ENCODE measurements around the gene IRX3. TPM values are rescaled to one million over a fixed set of nuclear protein-coding genes. Genes with fewer than 3 reads are reported as not detected.

The IRX3 gene
- 0.88 and 1.0 TPM in 2 replicates for total RNA-seq

- no peak for DNase-seq
Observed at GRCh38 chr16:54286366-54287130, at the start of gene IRX3. Gene IRX3, minus strand, starts transcription at chr16:54286787. Its CDS starts 737 bp downstream, at chr16:54286050.

DNA sequence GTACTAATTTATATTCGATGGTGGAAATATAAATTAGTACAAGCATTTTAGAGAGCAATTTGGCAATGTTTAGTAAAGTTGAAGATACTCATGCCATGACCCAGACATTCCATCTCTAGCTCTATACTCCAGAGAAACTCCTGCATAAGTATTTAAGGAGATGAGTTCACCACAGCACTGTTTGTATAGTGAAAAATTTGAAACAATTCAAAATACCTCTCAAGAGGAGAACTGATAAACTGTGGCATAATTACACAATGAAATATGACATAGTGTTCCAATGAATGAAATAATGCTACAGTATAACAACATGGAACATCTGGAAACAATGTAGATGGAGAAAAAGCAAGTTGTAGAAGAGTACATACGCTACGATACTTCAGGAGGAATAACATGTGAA is 48.6 kb upstream of the IRX3 start:
- no peak for DNase-seq

- DNase-seq: no peak
Observed at GRCh38 chr16:54334208-54334607, 47.6 kb upstream of the IRX3 start.

DNA sequence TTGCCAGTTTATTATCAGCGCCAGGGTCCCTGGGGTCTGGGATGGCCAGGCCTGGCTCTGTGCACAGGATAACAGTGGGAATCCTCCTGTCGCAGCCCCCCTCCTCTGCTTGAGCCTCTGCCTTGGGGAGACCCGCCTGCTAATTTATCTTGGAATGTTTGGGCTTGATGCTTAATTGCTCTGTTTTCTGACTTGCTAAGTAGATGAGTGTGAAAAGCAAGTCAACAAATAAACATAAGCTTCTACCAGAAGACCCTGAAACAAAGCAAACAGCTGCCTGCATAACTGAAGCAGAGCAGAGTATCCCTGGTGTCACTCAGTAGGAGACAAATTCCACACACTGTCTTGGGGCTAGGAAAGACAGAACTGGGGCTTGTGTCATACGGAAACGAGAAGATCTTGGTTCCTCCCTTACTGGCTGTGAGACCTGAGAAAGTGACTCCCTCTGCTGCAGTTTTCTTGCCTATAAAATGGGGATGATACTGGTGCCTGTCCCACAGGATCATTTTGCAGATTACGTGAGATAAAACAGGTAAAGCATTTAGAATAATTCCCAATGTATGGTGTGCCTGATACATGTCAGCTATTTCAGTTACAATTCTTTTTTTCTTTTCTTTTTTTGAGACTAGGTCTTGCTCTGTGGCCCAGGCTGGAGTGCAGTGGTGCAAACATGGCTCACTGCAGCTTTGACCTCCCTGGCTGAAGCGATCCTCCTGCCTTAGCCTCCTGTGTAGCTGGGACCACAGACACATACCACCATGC is 44.8 kb upstream of the IRX3 start:
- no peak for DNase-seq

DNA sequence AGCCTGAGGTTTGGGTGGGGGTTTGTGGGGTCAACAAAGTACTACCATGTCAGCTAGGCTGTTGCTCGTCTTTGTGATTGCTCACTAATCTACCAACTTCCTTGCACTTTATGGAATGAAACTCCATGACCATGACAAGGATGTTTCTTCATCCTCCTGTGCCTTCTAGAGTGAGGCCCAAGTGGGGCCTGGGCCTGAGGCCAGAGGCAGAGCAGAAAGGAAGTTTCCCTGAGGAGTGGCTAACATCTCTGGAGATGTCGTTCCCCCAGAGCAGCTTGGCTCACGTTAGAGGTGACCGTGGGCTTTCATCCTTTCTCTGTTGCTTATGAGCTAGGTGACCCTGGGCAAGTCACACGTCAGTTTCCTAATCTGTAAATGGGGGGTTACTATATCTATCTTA is 41.0 kb upstream of the IRX3 start:
- DNase-seq: no peak

DNA sequence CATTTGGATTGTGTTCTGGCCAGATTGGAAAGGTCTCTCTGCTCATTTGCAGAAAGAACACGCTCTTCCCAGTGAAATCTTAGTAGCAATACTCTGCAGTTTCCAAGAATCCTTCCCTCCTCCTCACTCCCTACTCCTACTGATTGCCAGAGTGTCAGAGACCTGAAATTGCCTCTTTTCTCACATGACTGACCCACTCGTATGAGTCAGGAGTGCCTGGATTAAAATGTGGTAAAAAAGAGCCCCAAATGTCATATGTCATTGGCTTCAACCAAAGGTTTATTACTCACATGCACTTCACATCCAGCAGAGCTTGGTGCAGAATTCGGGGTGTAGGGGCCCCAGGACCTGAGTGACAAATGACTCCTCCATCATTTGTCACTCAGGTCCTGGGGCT is 39.7 kb upstream of the IRX3 start:
- DNase-seq: no peak

GRCh38 chr16:54325616-54326265 is 39.2 kb upstream of the IRX3 start:
- no peak for DNase-seq

GRCh38 chr16:54324716-54325115 is 38.1 kb upstream of the IRX3 start:
- no peak for DNase-seq

GRCh38 chr16:54320697-54321340 is 34.2 kb upstream of the IRX3 start:
- no peak for DNase-seq

- DNase-seq: no peak
Observed at GRCh38 chr16:54318941-54319340, 32.4 kb upstream of the IRX3 start.

DNA sequence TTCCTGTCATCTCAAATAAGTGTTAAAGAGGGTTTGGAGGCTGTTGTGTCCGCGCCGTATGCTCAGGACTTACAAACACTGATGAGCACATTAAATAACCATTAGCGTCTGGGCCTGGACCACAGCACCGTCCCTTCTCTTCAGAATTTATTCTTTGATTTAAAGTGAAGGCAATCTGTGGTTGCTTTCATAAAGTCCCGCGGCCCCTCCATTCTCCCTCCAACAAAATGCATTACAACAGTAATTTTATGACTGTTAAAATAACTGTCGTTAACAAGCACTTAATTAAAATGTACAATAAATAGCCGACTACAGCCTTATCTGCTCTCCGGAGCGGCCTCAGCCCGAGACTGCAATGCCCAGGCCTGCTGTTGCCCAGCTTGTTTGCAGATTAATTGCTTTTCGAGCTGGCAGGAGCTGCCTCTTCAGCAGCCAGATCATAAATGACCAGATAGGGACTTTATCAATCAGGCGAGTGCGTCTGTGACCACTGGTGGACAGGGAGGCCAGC is 30.6 kb upstream of the IRX3 start:
- no peak for DNase-seq

GRCh38 chr16:54316095-54316889 is 29.7 kb upstream of the IRX3 start:
- no peak for DNase-seq

DNA sequence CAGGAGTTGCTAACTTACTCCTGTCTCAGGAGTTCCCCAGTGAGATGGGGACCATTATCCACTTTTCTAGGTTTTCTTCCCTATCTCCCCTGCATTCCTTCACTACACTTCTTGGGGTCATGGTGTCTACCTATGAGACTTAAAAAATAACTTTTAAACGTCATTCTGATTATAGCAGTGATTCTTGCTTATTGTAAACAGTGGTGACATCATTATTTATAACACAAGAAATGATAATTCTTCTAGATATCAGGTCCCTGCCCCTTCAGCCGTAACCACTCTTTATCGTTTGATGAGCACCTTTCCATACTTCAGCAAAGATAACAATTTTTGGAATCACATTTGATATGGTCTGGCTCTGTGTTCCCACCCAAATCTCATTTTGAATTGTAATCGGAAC is 27.2 kb upstream of the IRX3 start:
- DNase-seq: no peak

GRCh38 chr16:54312502-54312991 is 26.0 kb upstream of the IRX3 start:
- no peak for DNase-seq

DNA sequence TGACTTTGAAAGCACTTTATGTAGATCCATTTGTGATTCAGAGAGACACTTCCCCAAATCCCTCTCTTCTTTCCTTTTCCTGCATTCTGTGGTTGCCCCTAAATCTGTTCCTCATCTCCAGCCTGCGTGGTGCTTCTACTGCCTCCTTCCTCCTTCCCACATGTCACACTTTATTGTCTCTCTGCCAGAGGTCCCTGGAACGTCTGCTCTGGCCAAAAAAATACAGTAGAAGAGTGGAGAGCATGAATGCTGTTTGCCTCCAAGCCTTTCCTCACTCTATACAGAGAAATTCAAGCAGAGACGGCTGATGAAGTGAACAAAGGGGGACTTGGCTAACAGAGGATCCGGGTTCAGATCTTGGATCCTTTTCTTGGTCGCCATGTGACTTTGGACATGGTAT is 22.8 kb upstream of the IRX3 start:
- DNase-seq: no peak

DNA sequence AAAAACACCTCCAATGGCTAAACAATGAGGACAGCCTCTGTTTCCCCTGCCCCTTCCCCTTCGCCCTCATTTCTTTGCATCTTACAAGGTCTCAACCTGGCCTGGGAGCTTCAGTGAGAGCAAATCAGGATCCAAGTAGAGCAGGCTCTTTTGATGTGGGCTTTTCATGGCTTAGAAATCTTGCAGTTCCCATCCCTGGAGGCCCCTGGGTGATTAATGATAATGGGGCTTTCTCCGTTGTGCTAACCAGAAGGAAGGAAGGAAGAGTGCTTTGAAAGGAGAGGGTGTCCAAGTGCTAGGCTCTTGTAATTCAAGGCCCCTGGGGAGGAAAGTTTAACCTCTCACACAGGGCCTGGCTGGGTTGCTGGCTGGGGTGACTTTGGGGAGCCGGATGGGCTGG is 18.5 kb upstream of the IRX3 start:
- DNase-seq: no peak

DNA sequence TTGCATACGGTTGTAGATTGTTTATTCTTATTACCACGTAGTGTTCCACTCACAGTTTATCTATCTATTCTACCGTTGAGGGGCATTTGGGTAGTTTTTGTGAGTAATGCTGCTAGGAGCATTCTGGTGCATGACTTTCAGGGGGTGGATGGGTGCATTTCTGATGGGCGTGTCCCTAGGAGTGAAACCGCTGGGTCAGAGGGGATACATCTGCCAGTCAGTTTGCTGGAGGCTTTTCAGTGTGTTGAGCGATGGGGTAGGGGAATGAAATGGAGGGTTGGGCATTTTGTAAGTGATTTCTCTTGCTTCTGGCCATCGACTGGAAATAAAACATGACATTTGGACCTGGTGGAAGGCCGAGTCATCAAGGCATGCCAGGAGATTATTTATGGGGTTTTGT is 17.0 kb upstream of the IRX3 start:
- DNase-seq: no peak

DNA sequence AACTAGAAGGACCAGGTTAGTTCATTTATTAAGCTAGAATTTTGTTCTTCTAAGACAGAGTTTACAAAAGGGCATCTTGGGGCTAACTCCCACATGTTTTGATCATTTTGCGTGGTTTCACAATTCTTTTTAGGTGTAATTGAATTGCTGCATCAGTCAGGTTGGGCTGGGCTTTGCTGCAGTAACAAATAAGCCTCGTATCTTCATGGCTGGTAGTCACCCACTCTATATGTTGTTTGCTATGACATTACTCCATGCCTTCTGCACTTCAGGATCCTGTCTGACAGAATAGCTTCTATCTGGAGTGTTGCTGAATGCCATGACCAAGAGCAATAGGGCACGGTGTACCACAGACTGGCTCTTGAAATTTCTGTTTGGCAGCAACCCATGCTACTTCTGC is 10.6 kb upstream of the IRX3 start:
- DNase-seq: no peak

- no peak for DNase-seq
Observed at GRCh38 chr16:54296543-54296942, 10.0 kb upstream of the IRX3 start.

- DNase-seq: no peak
Observed at GRCh38 chr16:54291656-54292487, 5.3 kb upstream of the IRX3 start.
